Neural cell (in vitro differentiated cells): Measurements from ENCODE around the gene ORC3. TPM values are rescaled to one million over a fixed set of nuclear protein-coding genes. Genes with fewer than 3 reads are reported as not detected.

ENCODE experiments used
- H2AFZ ChIP-seq: fragments of 200-600, 300-800 bp; sonication (generic), shearing (Covaris generic); 2 replicates; pipeline ENCODE4 v1.6.0; 2014; ENCODE audit warnings: low read depth, mild to moderate bottlenecking, antibody characterized with exemption, low read length, moderate library complexity
- H3F3A ChIP-seq: fragments of 200-600 bp; shearing (Covaris generic); 2 replicates; pipeline ENCODE4 v1.6.1; 2016; ENCODE audit warnings: mild to moderate bottlenecking, moderate library complexity, mixed read lengths, antibody characterized with exemption, low read length; ENCODE audit not compliant: insufficient read depth, poor library complexity, severe bottlenecking
- H3K27ac ChIP-seq: fragments of 200-600, 300-800 bp; sonication (generic), shearing (Covaris generic); 2 replicates; pipeline ENCODE4 v1.5.1; 2014; ENCODE audit warnings: mild to moderate bottlenecking, low read length, moderate library complexity
- H3K27me3 ChIP-seq: fragments of 300-800, 200-600 bp; sonication (generic), shearing (Covaris generic); 2 replicates; pipeline ENCODE4 v1.6.0; 2014; ENCODE audit warnings: mild to moderate bottlenecking, low read depth, low read length, moderate library complexity; ENCODE audit not compliant: insufficient read depth
- H3K36me3 ChIP-seq: fragments of 300-800, 200-600 bp; sonication (generic), shearing (Covaris generic); 2 replicates; pipeline ENCODE4 v1.5.1; 2014; ENCODE audit warnings: mild to moderate bottlenecking, antibody characterized with exemption, low read length, moderate library complexity; ENCODE audit not compliant: insufficient read depth
- H3K4me2 ChIP-seq: fragments of 300-800, 200-600 bp; sonication (generic), shearing (Covaris generic); 2 replicates; pipeline ENCODE4 v1.6.0; 2014; ENCODE audit warnings: mild to moderate bottlenecking, low read length
- H3K4me3 ChIP-seq: fragments of 300-800, 200-600 bp; sonication (generic), shearing (Covaris generic); 2 replicates; pipeline ENCODE4 v1.5.1; 2014; ENCODE audit warnings: mild to moderate bottlenecking, low read length, moderate library complexity
- H3K79me2 ChIP-seq: fragments of 200-600 bp; shearing (Covaris generic); replicated peaks from 2 replicates; pipeline ENCODE4 v1.6.0; 2014; ENCODE audit warnings: mild to moderate bottlenecking, low read length, moderate library complexity; ENCODE audit not compliant: insufficient read depth
- H3K9ac ChIP-seq: fragments of 300-800, 200-600 bp; sonication (generic), shearing (Covaris generic); 2 replicates; pipeline ENCODE4 v1.6.1; 2016; ENCODE audit warnings: mild to moderate bottlenecking, low read length, mixed read lengths
- H3K9me2 ChIP-seq: fragments of 200-600 bp; shearing (Covaris generic); 2 replicates; pipeline ENCODE4 v1.6.1; 2016; ENCODE audit warnings: mild to moderate bottlenecking, low read length, mixed read lengths; ENCODE audit not compliant: insufficient read depth
- H3K9me3 ChIP-seq: fragments of 200-600, 300-800 bp; sonication (generic), shearing (Covaris generic); 2 replicates; pipeline ENCODE4 v1.6.1; 2016; ENCODE audit warnings: mild to moderate bottlenecking, mixed run types, low read length, moderate library complexity, mixed read lengths
- H4K20me1 ChIP-seq: fragments of 200-600 bp; shearing (Covaris generic); 2 replicates; pipeline ENCODE4 v1.6.1; 2016; ENCODE audit warnings: mild to moderate bottlenecking, mixed run types; ENCODE audit not compliant: insufficient read depth
- EP300 ChIP-seq: fragments of 450-650 bp; conservative IDR thresholded peaks from 2 replicates; pipeline ENCODE4 v1.6.1; 2014; ENCODE audit warnings: antibody characterized with exemption, mild to moderate bottlenecking, moderate library complexity; ENCODE audit not compliant: poor library complexity, severe bottlenecking
- EZH2 ChIP-seq: fragments of 200-600, 300-800 bp; shearing (Covaris generic), sonication (generic); IDR thresholded peaks from 2 replicates; pipeline ENCODE4 v1.6.1; 2014; ENCODE audit warnings: antibody characterized with exemption, low read length, borderline replicate concordance, mild to moderate bottlenecking; ENCODE audit not compliant: insufficient read depth, poor library complexity, severe bottlenecking
- MXI1 ChIP-seq: fragments of 450-650 bp; conservative IDR thresholded peaks from 2 replicates; pipeline ENCODE4 v1.6.1; 2014; ENCODE audit warnings: antibody characterized with exemption, mild to moderate bottlenecking; ENCODE audit not compliant: poor library complexity, severe bottlenecking
- POLR2AphosphoS5 ChIP-seq: IDR thresholded peaks from 2 replicates; pipeline ENCODE4 v1.6.1; 2012
- RAD21 ChIP-seq: fragments of 450-650 bp; conservative IDR thresholded peaks from 2 replicates; pipeline ENCODE4 v1.6.1; 2014; ENCODE audit warnings: antibody characterized with exemption, mild to moderate bottlenecking, moderate library complexity
- SMC3 ChIP-seq: fragments of 450-650 bp; conservative IDR thresholded peaks from 2 replicates; pipeline ENCODE4 v1.6.1; 2014; ENCODE audit warnings: antibody characterized with exemption, mild to moderate bottlenecking, moderate library complexity; ENCODE audit not compliant: poor library complexity
- TAF1 ChIP-seq: IDR thresholded peaks from 2 replicates; pipeline ENCODE4 v1.6.1; 2012; ENCODE audit warnings: low read depth
- polyA plus RNA-seq: library from polyadenylated mRNA; depleted of rRNA; stranded (reverse); fragments of >200 nt; gene quantifications from 2 replicates; pipeline ENCODE4 v1.2.3, GENCODE V29; 2014
- TF ChIP-seq, protein P1 (sequence below): IDR thresholded peaks from 2 replicates; pipeline ENCODE4 v1.6.1; 2012; ENCODE audit warnings: borderline replicate concordance
- TF ChIP-seq, protein P2 (sequence below): fragments of 450-650 bp; IDR thresholded peaks from 2 replicates; pipeline ENCODE4 v1.5.1; 2014; ENCODE audit warnings: antibody characterized with exemption, mild to moderate bottlenecking, moderate library complexity; ENCODE audit not compliant: poor library complexity, severe bottlenecking

The ORC3 gene
- polyA plus RNA-seq, 1 donor from 2014 or later = 43.7 TPM

DNA sequence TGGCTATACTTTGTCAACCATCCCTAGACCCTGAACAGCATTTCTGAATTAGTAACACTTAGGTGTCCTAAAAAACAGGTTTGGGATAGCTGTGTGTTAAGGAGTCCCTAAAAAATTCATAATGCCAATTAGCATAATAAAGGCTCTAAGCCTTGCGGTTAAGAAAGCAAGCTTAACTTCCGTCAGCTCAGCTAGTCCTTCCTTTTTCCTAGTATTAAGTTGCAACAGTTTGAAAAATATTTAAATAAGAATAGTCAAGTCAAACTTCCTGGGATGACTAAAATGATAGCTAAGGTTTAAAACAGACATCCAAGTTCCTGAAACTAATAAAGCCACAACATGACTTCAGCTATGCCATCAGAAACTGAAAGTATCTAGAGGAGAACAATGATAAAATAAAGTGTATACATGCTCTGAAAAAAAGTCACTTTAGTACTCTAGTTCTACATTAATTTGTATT, 108.6 kb downstream of the ORC3 start:
- Histone ChIP-seq H3K4me3 (peak overlapping the region; percentile 92), H3K36me3 (no peaks in the 10 kb centered on the region), H3K27me3 (no peaks in the 10 kb centered on the region), H3F3A (peaks cover 3% of the 10 kb centered on the region), H3K27ac (no peak overlapping the region), H3K79me2 (peaks cover 81% of the 10 kb centered on the region), H3K4me2 (peak overlapping the region; percentile 77), H3K9me3 (no peaks in the 10 kb centered on the region), H2AFZ (no peak overlapping the region), H3K9me2 (no peaks in the 10 kb centered on the region), H4K20me1 (peaks cover 13% of the 10 kb centered on the region), H3K9ac (peak overlapping the region; percentile 97)
- TF ChIP-seq SMC3 (no peak), MXI1 (no peak), TAF1 (no peak), POLR2AphosphoS5 (no peak), RAD21 (no peak)
- TF ChIP-seq, protein P1, sequence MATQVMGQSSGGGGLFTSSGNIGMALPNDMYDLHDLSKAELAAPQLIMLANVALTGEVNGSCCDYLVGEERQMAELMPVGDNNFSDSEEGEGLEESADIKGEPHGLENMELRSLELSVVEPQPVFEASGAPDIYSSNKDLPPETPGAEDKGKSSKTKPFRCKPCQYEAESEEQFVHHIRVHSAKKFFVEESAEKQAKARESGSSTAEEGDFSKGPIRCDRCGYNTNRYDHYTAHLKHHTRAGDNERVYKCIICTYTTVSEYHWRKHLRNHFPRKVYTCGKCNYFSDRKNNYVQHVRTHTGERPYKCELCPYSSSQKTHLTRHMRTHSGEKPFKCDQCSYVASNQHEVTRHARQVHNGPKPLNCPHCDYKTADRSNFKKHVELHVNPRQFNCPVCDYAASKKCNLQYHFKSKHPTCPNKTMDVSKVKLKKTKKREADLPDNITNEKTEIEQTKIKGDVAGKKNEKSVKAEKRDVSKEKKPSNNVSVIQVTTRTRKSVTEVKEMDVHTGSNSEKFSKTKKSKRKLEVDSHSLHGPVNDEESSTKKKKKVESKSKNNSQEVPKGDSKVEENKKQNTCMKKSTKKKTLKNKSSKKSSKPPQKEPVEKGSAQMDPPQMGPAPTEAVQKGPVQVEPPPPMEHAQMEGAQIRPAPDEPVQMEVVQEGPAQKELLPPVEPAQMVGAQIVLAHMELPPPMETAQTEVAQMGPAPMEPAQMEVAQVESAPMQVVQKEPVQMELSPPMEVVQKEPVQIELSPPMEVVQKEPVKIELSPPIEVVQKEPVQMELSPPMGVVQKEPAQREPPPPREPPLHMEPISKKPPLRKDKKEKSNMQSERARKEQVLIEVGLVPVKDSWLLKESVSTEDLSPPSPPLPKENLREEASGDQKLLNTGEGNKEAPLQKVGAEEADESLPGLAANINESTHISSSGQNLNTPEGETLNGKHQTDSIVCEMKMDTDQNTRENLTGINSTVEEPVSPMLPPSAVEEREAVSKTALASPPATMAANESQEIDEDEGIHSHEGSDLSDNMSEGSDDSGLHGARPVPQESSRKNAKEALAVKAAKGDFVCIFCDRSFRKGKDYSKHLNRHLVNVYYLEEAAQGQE = no peak

DNA sequence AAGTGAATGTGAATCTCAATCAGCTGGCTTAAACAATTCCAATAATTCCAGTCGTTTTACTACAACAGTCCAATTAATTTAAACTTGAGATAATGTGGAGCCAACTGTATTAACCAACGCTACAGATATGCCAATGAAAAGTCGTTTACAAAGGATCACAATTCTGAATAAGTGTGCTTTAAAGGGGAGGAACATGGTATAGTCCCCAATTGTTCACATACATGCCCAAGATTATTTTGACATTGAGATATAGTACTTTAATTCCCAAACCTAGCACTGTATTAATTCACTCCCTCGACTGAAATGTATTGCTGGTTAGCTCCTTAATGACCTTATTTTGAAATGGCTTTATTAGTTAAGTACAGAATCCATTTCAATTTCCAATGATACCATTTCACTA, 109.6 kb downstream of the ORC3 start:
- Histone ChIP-seq H4K20me1 (peaks cover 13% of the 10 kb centered on the region), H3K9me2 (no peaks in the 10 kb centered on the region)

More for the DNA sequence above, 109.6 kb downstream of the ORC3 start:
- Histone ChIP-seq H3K27ac (peak overlapping the region; percentile 96), H3K79me2 (peaks cover 71% of the 10 kb centered on the region), H3K36me3 (no peaks in the 10 kb centered on the region), H3F3A (peaks cover 3% of the 10 kb centered on the region), H3K4me3 (peak overlapping the region; percentile 92), H3K4me2 (peak overlapping the region; percentile 77), H3K9me3 (no peaks in the 10 kb centered on the region), H2AFZ (no peak overlapping the region), H3K9ac (peak overlapping the region; percentile 97), H3K27me3 (no peaks in the 10 kb centered on the region)
- TF ChIP-seq SMC3 (no peak), POLR2AphosphoS5 (no peak), MXI1 (no peak), EZH2 (no peak), EP300 (no peak), TAF1 (no peak), RAD21 (no peak)
- TF ChIP-seq, protein P2, sequence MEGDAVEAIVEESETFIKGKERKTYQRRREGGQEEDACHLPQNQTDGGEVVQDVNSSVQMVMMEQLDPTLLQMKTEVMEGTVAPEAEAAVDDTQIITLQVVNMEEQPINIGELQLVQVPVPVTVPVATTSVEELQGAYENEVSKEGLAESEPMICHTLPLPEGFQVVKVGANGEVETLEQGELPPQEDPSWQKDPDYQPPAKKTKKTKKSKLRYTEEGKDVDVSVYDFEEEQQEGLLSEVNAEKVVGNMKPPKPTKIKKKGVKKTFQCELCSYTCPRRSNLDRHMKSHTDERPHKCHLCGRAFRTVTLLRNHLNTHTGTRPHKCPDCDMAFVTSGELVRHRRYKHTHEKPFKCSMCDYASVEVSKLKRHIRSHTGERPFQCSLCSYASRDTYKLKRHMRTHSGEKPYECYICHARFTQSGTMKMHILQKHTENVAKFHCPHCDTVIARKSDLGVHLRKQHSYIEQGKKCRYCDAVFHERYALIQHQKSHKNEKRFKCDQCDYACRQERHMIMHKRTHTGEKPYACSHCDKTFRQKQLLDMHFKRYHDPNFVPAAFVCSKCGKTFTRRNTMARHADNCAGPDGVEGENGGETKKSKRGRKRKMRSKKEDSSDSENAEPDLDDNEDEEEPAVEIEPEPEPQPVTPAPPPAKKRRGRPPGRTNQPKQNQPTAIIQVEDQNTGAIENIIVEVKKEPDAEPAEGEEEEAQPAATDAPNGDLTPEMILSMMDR = no peak
- TF ChIP-seq, protein P1 = no peak
